IMR-90 (cell line): ENCODE results near the gene RASIP1. TPM values are rescaled to one million over a fixed set of nuclear protein-coding genes. Genes with fewer than 3 reads are reported as not detected.

Experiments
- ATAC-seq: fragments of 200-7000 bp; cut with Tn5 transposase; 2 replicates; pipeline ENCODE4 v1.9.1; 2020; ENCODE audit warnings: low read depth, mild to moderate bottlenecking, moderate library complexity
- BruUV-seq: library from RNA; stranded (reverse); fragments of 400-500 nt; replicated peaks from 2 replicates; lab custom pipeline; 2021; lab: Mats Ljungman, UMichigan
- CTCF ChIA-PET: fragments of 300-600 bp; formaldehyde crosslinking; extraction: SDS; loops from one replicate; lab custom pipeline; 2021; ENCODE audit warnings: antibody characterized with exemption; lab: Yijun Ruan, JAX
- POLR2A ChIA-PET: fragments of 300-600 bp; sonication (Branson Sonifier 250); formaldehyde crosslinking; loops from one replicate; lab custom pipeline; 2022; ENCODE audit warnings: antibody characterized with exemption; ENCODE audit not compliant: unreplicated experiment; lab: Charles Lee
- DNase-seq: peaks from one replicate; pipeline ENCODE4 v3.0.0; 2013
- H2AFZ ChIP-seq: replicated peaks from 2 replicates; pipeline ENCODE3; 2013; ENCODE audit warnings: low read length, mild to moderate bottlenecking; ENCODE audit not compliant: poor library complexity
- H2AK5ac ChIP-seq: 2 replicates; pipeline ENCODE4 v1.6.1; 2013; ENCODE audit warnings: low read depth, low read length, inconsistent platforms
- H2AK9ac ChIP-seq: replicated peaks from 2 replicates; pipeline ENCODE3; 2013; ENCODE audit warnings: mild to moderate bottlenecking, low read depth, low read length, moderate library complexity; ENCODE audit not compliant: poor library complexity
- H2BK120ac ChIP-seq: 2 replicates; pipeline ENCODE4 v1.6.1; 2013; ENCODE audit warnings: low read depth, low read length, inconsistent platforms
- H2BK15ac ChIP-seq: 3 replicates; pipeline ENCODE4 v1.6.1; 2013; ENCODE audit warnings: low read depth, low read length, inconsistent platforms
- H2BK20ac ChIP-seq: 2 replicates; pipeline ENCODE4 v1.6.1; 2013; ENCODE audit warnings: low read depth, mild to moderate bottlenecking, inconsistent platforms, low read length, moderate library complexity
- H2BK5ac ChIP-seq: 2 replicates; pipeline ENCODE4 v1.6.1; 2013; ENCODE audit warnings: mild to moderate bottlenecking, low read depth, low read length, inconsistent platforms; ENCODE audit not compliant: poor library complexity, severe bottlenecking
- H3K14ac ChIP-seq: replicated peaks from 2 replicates; pipeline ENCODE4 v1.6.1; 2013; ENCODE audit warnings: low read depth, low read length, inconsistent platforms
- H3K18ac ChIP-seq: 2 replicates; pipeline ENCODE4 v1.6.1; 2013; ENCODE audit warnings: low read depth, low read length, control low read depth
- H3K23ac ChIP-seq: 2 replicates; pipeline ENCODE4 v1.6.1; 2013; ENCODE audit warnings: low read depth, low read length, inconsistent platforms
- H3K27ac ChIP-seq: 2 replicates; pipeline ENCODE4 v1.5.1; 2013; ENCODE audit warnings: mild to moderate bottlenecking, control low read depth, low read length; ENCODE audit not compliant: insufficient read depth
- H3K27me3 ChIP-seq: 2 replicates; pipeline ENCODE4 v1.6.1; 2013; ENCODE audit warnings: low read length; ENCODE audit not compliant: control insufficient read depth, insufficient read depth
- H3K36me3 ChIP-seq: 2 replicates; pipeline ENCODE4 v1.6.1; 2013; ENCODE audit warnings: low read length, mixed read lengths; ENCODE audit not compliant: control insufficient read depth, insufficient read depth
- H3K4ac ChIP-seq: 2 replicates; pipeline ENCODE4 v1.6.1; 2013; ENCODE audit warnings: low read depth, low read length, inconsistent platforms
- H3K4me1 ChIP-seq: 2 replicates; pipeline ENCODE4 v1.6.1; 2013; ENCODE audit warnings: low read length, mixed read lengths; ENCODE audit not compliant: control insufficient read depth, insufficient read depth
- H3K4me2 ChIP-seq: 2 replicates; pipeline ENCODE4 v1.6.1; 2013; ENCODE audit warnings: low read depth, mild to moderate bottlenecking, control low read depth, low read length, moderate library complexity
- H3K4me3 ChIP-seq: 2 replicates; pipeline ENCODE4 v1.5.1; 2013; ENCODE audit warnings: low read depth, mild to moderate bottlenecking, control low read depth, low read length, moderate library complexity; ENCODE audit not compliant: insufficient read depth
- H3K56ac ChIP-seq: 2 replicates; pipeline ENCODE4 v1.6.1; 2013; ENCODE audit warnings: low read length, inconsistent platforms; ENCODE audit not compliant: insufficient read depth; ENCODE audit errors: extremely low read depth
- H3K79me1 ChIP-seq, 2 experiments: 2 replicates each; pipeline ENCODE4 v1.6.1; 2013; ENCODE audit warnings: low read length in 2 of 2, inconsistent platforms in 1 of 2, low read depth in 1 of 2
- H3K9ac ChIP-seq: 2 replicates; pipeline ENCODE4 v1.6.1; 2013; ENCODE audit warnings: low read depth, low read length, control low read depth
- H3K9me1 ChIP-seq: 2 replicates; pipeline ENCODE4 v1.6.1; 2013; ENCODE audit warnings: low read length, inconsistent platforms; ENCODE audit not compliant: insufficient read depth
- H3K9me3 ChIP-seq: 2 replicates; pipeline ENCODE4 v1.6.1; 2013; ENCODE audit warnings: low read length; ENCODE audit not compliant: control insufficient read depth, insufficient read depth
- H4K20me1 ChIP-seq: 2 replicates; pipeline ENCODE4 v1.6.1; 2013; ENCODE audit warnings: low read length, inconsistent platforms; ENCODE audit not compliant: insufficient read depth
- H4K5ac ChIP-seq: 2 replicates; pipeline ENCODE4 v1.6.1; 2013; ENCODE audit warnings: mild to moderate bottlenecking, low read depth, low read length, control low read depth
- H4K8ac ChIP-seq, 2 experiments: 2 replicates each; pipeline ENCODE4 v1.6.1; 2013; ENCODE audit warnings: low read depth in 2 of 2, low read length in 2 of 2, control low read depth in 1 of 2, inconsistent platforms in 1 of 2
- H4K91ac ChIP-seq: 2 replicates; pipeline ENCODE4 v1.6.1; 2013; ENCODE audit warnings: low read depth, low read length, inconsistent platforms; ENCODE audit not compliant: insufficient read depth
- CEBPB ChIP-seq: IDR thresholded peaks from 2 replicates; pipeline ENCODE4 v1.6.1; 2012; ENCODE audit warnings: low read depth, low read length, improper control_type of control experiment
- CHD1 ChIP-seq: IDR thresholded peaks from 2 replicates; pipeline ENCODE4 v1.6.1; 2012; ENCODE audit warnings: low read depth, low read length, improper control_type of control experiment
- MXI1 ChIP-seq: IDR thresholded peaks from 2 replicates; pipeline ENCODE4 v1.6.1; 2012; ENCODE audit warnings: low read depth, mild to moderate bottlenecking, low read length, moderate library complexity, borderline replicate concordance
- USF2 ChIP-seq: fragments of 150-350 bp; IDR thresholded peaks from 2 replicates; pipeline ENCODE4 v1.6.1; 2017; ENCODE audit warnings: mild to moderate bottlenecking, antibody characterized with exemption, low read length, low read depth
- WGBS, 2 experiments: methylation state at CpG; one replicate each; pipeline versions ENCODE4 v1.1.5 to v1.1.7; 2013; ENCODE audit warnings: missing lambda C conversion rate in 2 of 2; ENCODE audit not compliant: insufficient read length in 1 of 2; ENCODE audit errors: extremely low coverage in 2 of 2; 5-methylcytosine and 5-hydroxymethylcytosine counted together
- dilution Hi-C: fragments of 300-500 bp; cut with HindIII; formaldehyde crosslinking; loops from one replicate; pipeline ENCODE4 v1.14.3; 2018; ENCODE audit warnings: low sequenced_read_pairs; ENCODE audit not compliant: unreplicated experiment
- in situ Hi-C: fragments of 300-500 bp; cut with MboI; formaldehyde crosslinking; loops from 3 replicates; pipeline ENCODE4 v1.14.3; 2019; ENCODE audit warnings: low sequenced_read_pairs, inconsistent platforms, mixed read lengths
- intact Hi-C: fragments of 100-400 bp; cut with micrococcal nuclease; formaldehyde crosslinking; loops from 2 replicates; pipeline ENCODE4 v1.10.0; 2022
- polyA plus RNA-seq, 3 experiments: library from polyadenylated mRNA; depleted of rRNA; stranded (reverse); fragments of >200 nt; gene quantifications; 2 replicates each; pipeline ENCODE4 v1.2.3, GENCODE V29; 2012; ENCODE audit warnings: low replicate concordance in 1 of 3
- total RNA-seq: library from RNA; depleted of rRNA; stranded (reverse); fragments of >200 nt; gene quantifications from 2 replicates; pipeline ENCODE4 v1.2.3, GENCODE V29; 2012

Gene RASIP1
- total and polyA plus RNA-seq, 2 of the 4 experiments (the other 2 are of a cell fraction), result 0.18 to 0.51 TPM

- in situ Hi-C loops (no loop called here), dilution Hi-C loops (no loop called here), intact Hi-C loops (no loop called here)
- ATAC-seq, result no peak
- ChIA-PET CTCF (no interaction called here), POLR2A (no interaction called here)
- Histone ChIP-seq H4K91ac (no peak overlapping the region), H2AK9ac (no peak overlapping the region), H3K79me1 (no peaks in the 10 kb centered on the region), H3K9ac (no peak overlapping the region), H3K9me1 (no peaks in the 10 kb centered on the region), H2AK5ac (no peak overlapping the region), H3K36me3 (no peaks in the 10 kb centered on the region), H4K20me1 (no peaks in the 10 kb centered on the region), H3K18ac (no peak overlapping the region), H3K9me3 (no peaks in the 10 kb centered on the region), H2BK15ac (no peak overlapping the region), H3K4me3 (no peak overlapping the region), H3K56ac (no peak overlapping the region), H4K8ac (no peak overlapping the region), H3K4me1 (peaks cover 4% of the 10 kb centered on the region; the same call in 1 of the 2 replicates), H3K14ac (no peak overlapping the region), H3K27ac (no peak overlapping the region), H3K23ac (no peak overlapping the region), H3K4me2 (no peak overlapping the region), H2BK120ac (no peak overlapping the region), H2BK20ac (no peak overlapping the region), H2BK5ac (no peak overlapping the region), H2AFZ (no peak overlapping the region), H3K4ac (no peak overlapping the region), H4K5ac (no peak overlapping the region), H3K27me3 (peaks cover 37% of the 10 kb centered on the region)
- no TSS peak for BruUV-seq
- WGBS, 2 experiments, result no CpG with 5 or more reads among the region's 9 CpGs
- TF ChIP-seq CHD1, result no peak
- TF ChIP-seq CEBPB, result no peak
- TF ChIP-seq MXI1, result no peak
- TF ChIP-seq USF2, result no peak
- no peak for DNase-seq
Measured at GRCh38 chr19:48756686-48757085, 16.3 kb upstream of the RASIP1 start.
